NK-92 treated with Interleukin-12 subunit alpha and Interleukin-12 subunit beta, amount 100 ng/mL, for 24 hours (cell line): ENCODE results near the gene DLG1.

Source experiments
- DNase-seq: peaks from one replicate; lab custom pipeline; 2025; lab: John Stamatoyannopoulos, UW

The DLG1 gene

GRCh38 chr3:197171481-197172067 is 126.8 kb downstream of the DLG1 start:
- no peak for DNase-seq

GRCh38 chr3:197169028-197169427 is 129.4 kb downstream of the DLG1 start:
- no peak for DNase-seq

GRCh38 chr3:197168606-197169005 is 129.8 kb downstream of the DLG1 start:
- no peak for DNase-seq

GRCh38 chr3:197168063-197168462 is 130.3 kb downstream of the DLG1 start:
- no peak for DNase-seq

- no peak for DNase-seq
Observed at GRCh38 chr3:197167549-197167948, 130.9 kb downstream of the DLG1 start.

- DNase-seq: no peak
Observed at GRCh38 chr3:197165890-197166289, 132.5 kb downstream of the DLG1 start.

- DNase-seq: no peak
Observed at GRCh38 chr3:197155046-197155445, 143.4 kb downstream of the DLG1 start.

- no peak for DNase-seq
Observed at GRCh38 chr3:197151580-197151979, 146.8 kb downstream of the DLG1 start.

- no peak for DNase-seq
Observed at GRCh38 chr3:197149528-197149927, 148.9 kb downstream of the DLG1 start.

GRCh38 chr3:197144188-197144587 is 154.2 kb downstream of the DLG1 start:
- no peak for DNase-seq

- DNase-seq: no peak
Observed at GRCh38 chr3:197139586-197139985, 158.8 kb downstream of the DLG1 start.

GRCh38 chr3:197137751-197138150 is 160.7 kb downstream of the DLG1 start:
- DNase-seq: no peak

- DNase-seq: no peak
Observed at GRCh38 chr3:197136744-197137143, 161.7 kb downstream of the DLG1 start.

GRCh38 chr3:197135212-197135611 is 163.2 kb downstream of the DLG1 start:
- no peak for DNase-seq

GRCh38 chr3:197132916-197133530 is 165.4 kb downstream of the DLG1 start:
- DNase-seq: no peak

GRCh38 chr3:197125636-197126035 is 172.8 kb downstream of the DLG1 start:
- no peak for DNase-seq

- no peak for DNase-seq
Observed at GRCh38 chr3:197124713-197125112, 173.7 kb downstream of the DLG1 start.

- DNase-seq: no peak
Observed at GRCh38 chr3:197122394-197122793, 176.0 kb downstream of the DLG1 start.

- DNase-seq: no peak
Observed at GRCh38 chr3:197117114-197117513, 181.3 kb downstream of the DLG1 start.

GRCh38 chr3:197114007-197114406 is 184.4 kb downstream of the DLG1 start:
- no peak for DNase-seq

- DNase-seq: no peak
Observed at GRCh38 chr3:197111685-197112084, 186.7 kb downstream of the DLG1 start.

GRCh38 chr3:197105786-197106185 is 192.6 kb downstream of the DLG1 start:
- no peak for DNase-seq

GRCh38 chr3:197104738-197105137 is 193.7 kb downstream of the DLG1 start:
- no peak for DNase-seq

GRCh38 chr3:197103766-197104165 is 194.6 kb downstream of the DLG1 start:
- DNase-seq: no peak
